H1 (cell line): ENCODE data around the gene ARHGAP25. TPM values are rescaled to one million over a fixed set of nuclear protein-coding genes. Genes with fewer than 3 reads are reported as not detected.

Source experiments
- CTCF ChIA-PET: fragments of 300-600 bp; sonication (Branson Sonifier 250); formaldehyde crosslinking; loops from one replicate; lab custom pipeline; 2021; ENCODE audit not compliant: partially characterized antibody; lab: Charles Lee
- POLR2A ChIA-PET: fragments of 300-600 bp; sonication (Branson Sonifier 250); formaldehyde crosslinking; loops from one replicate; lab custom pipeline; 2021; ENCODE audit warnings: inconsistent platforms; ENCODE audit not compliant: partially characterized antibody; lab: Charles Lee
- DNase-seq, 2 experiments: peaks; one replicate each; pipeline versions ENCODE4 v3.0.0 to v3.0.0-alpha.2; 2010 to 2022; ENCODE audit warnings: low spot score in 2 of 2, low read depth in 1 of 2, mixed read lengths in 1 of 2
- FAIRE-seq: peaks from 2 replicates; lab custom pipeline; 2011; peaks lifted over from hg19 to GRCh38; lab: Jason Lieb, UNC
- H2AFZ ChIP-seq: 2 replicates; pipeline ENCODE4 v1.8.1; 2012; ENCODE audit warnings: low read length, inconsistent platforms
- H2AK5ac ChIP-seq: 2 replicates; pipeline ENCODE4 v1.6.1; 2013; ENCODE audit warnings: low read depth, low read length
- H2BK120ac ChIP-seq: replicated peaks from 2 replicates; pipeline ENCODE3; 2013; ENCODE audit warnings: low read depth, low read length, inconsistent platforms
- H2BK12ac ChIP-seq: 2 replicates; pipeline ENCODE4 v1.6.1; 2013; ENCODE audit warnings: low read depth, low read length
- H2BK15ac ChIP-seq: 2 replicates; pipeline ENCODE4 v1.6.1; 2013; ENCODE audit warnings: low read length
- H2BK20ac ChIP-seq: 2 replicates; pipeline ENCODE4 v1.6.1; 2013; ENCODE audit warnings: low read length
- H2BK5ac ChIP-seq: 2 replicates; pipeline ENCODE4 v1.6.1; 2013; ENCODE audit warnings: low read depth, low read length
- H3K14ac ChIP-seq: 2 replicates; pipeline ENCODE4 v1.6.1; 2013; ENCODE audit warnings: inconsistent platforms; ENCODE audit not compliant: insufficient read length
- H3K18ac ChIP-seq: 2 replicates; pipeline ENCODE4 v1.6.1; 2013; ENCODE audit warnings: low read length; ENCODE audit errors: extremely low read depth
- H3K23ac ChIP-seq: 2 replicates; pipeline ENCODE4 v1.6.1; 2013; ENCODE audit warnings: inconsistent platforms; ENCODE audit not compliant: insufficient read length
- H3K23me2 ChIP-seq: 2 replicates; pipeline ENCODE4 v1.6.1; 2013; ENCODE audit warnings: low read depth, low read length
- H3K27ac ChIP-seq: 2 replicates; pipeline ENCODE4 v1.6.1; 2011; ENCODE audit warnings: low read depth, low read length, inconsistent platforms
- H3K27me3 ChIP-seq, 4 experiments: replicated peaks in 1 of 4; 1 replicate in 1 of 4; 2 replicates in 3 of 4; pipeline versions ENCODE4 v1.6.1 to v1.8.1; 2011 to 2013; ENCODE audit warnings: low read length in 3 of 4, mild to moderate bottlenecking in 3 of 4, inconsistent platforms in 2 of 4, mixed read lengths in 2 of 4, moderate library complexity in 1 of 4; ENCODE audit not compliant: control insufficient read depth in 3 of 4, insufficient read depth in 3 of 4; ENCODE audit errors: extremely low read depth in 1 of 4
- H3K36me3 ChIP-seq, 4 experiments: 2 replicates each; pipeline versions ENCODE4 v1.6.1 to v1.8.1; 2011 to 2013; ENCODE audit warnings: mild to moderate bottlenecking in 4 of 4, low read length in 3 of 4, moderate library complexity in 2 of 4, control low read depth in 1 of 4, inconsistent platforms in 1 of 4; ENCODE audit not compliant: insufficient read depth in 4 of 4, control insufficient read depth in 2 of 4
- H3K4ac ChIP-seq: replicated peaks from 2 replicates; pipeline ENCODE3; 2013; ENCODE audit warnings: low read length, low read depth, mixed read lengths, inconsistent platforms; ENCODE audit not compliant: insufficient read length
- H3K4me1 ChIP-seq, 4 experiments: replicated peaks in 1 of 4; 1 replicate in 1 of 4; 2 replicates in 3 of 4; pipeline versions ENCODE4 v1.6.1 to v1.8.1; 2011 to 2013; ENCODE audit warnings: low read length in 3 of 4, inconsistent platforms in 2 of 4, mixed read lengths in 1 of 4; ENCODE audit not compliant: insufficient read depth in 4 of 4, control insufficient read depth in 3 of 4
- H3K4me2 ChIP-seq, 2 experiments: 2 replicates each; pipeline versions ENCODE4 v1.6.1 to v1.8.1; 2011 to 2013; ENCODE audit warnings: low read depth in 2 of 2, low read length in 2 of 2, control low read depth in 1 of 2, inconsistent platforms in 1 of 2, mild to moderate bottlenecking in 1 of 2; ENCODE audit not compliant: insufficient read depth in 1 of 2
- H3K4me3 ChIP-seq, 4 experiments: fragments of 200-600, 300-600 bp in 1 of 4; sonication (generic), shearing (Covaris generic), sonication (Bioruptor Twin) in 1 of 4; 2 replicates each; pipeline versions ENCODE4 v1.5.1 to v1.8.1; 2011 to 2016; ENCODE audit warnings: low read length in 4 of 4, low read depth in 3 of 4, control low read depth in 2 of 4, inconsistent platforms in 2 of 4, mild to moderate bottlenecking in 2 of 4, mixed read lengths in 1 of 4, moderate library complexity in 1 of 4; ENCODE audit not compliant: insufficient read depth in 2 of 4; ENCODE audit errors: extremely low read depth in 1 of 4
- H3K56ac ChIP-seq: replicated peaks from 2 replicates; pipeline ENCODE3; 2013; ENCODE audit warnings: low read depth, mild to moderate bottlenecking, mixed read lengths, low read length, inconsistent platforms; ENCODE audit not compliant: insufficient read length
- H3K79me1 ChIP-seq: 2 replicates; pipeline ENCODE4 v1.6.1; 2013; ENCODE audit warnings: low read depth, low read length, control low read depth
- H3K79me2 ChIP-seq, 2 experiments: 2 replicates each; pipeline versions ENCODE4 v1.6.1 to v1.8.1; 2012 to 2013; ENCODE audit warnings: low read length in 2 of 2, mild to moderate bottlenecking in 2 of 2, inconsistent platforms in 1 of 2; ENCODE audit not compliant: insufficient read depth in 2 of 2, control insufficient read depth in 1 of 2
- H3K9ac ChIP-seq, 4 experiments: replicated peaks in 1 of 4; 1 replicate in 1 of 4; 2 replicates in 3 of 4; pipeline versions ENCODE4 v1.6.1 to v1.8.1; 2011 to 2013; ENCODE audit warnings: low read depth in 3 of 4, low read length in 3 of 4, control low read depth in 2 of 4, mild to moderate bottlenecking in 2 of 4, moderate library complexity in 2 of 4, inconsistent platforms in 1 of 4; ENCODE audit errors: extremely low read depth in 1 of 4
- H3K9me3 ChIP-seq, 2 experiments: 2 replicates each; pipeline versions ENCODE4 v1.6.1 to v1.8.1; 2012 to 2013; ENCODE audit warnings: mild to moderate bottlenecking in 2 of 2, moderate library complexity in 2 of 2, control low read depth in 1 of 2, inconsistent platforms in 1 of 2, low read depth in 1 of 2, low read length in 1 of 2, mixed read lengths in 1 of 2; ENCODE audit not compliant: insufficient read depth in 2 of 2
- H4K20me1 ChIP-seq, 2 experiments: replicated peaks in 1 of 2; 2 replicates each; pipeline versions ENCODE3 to v1.8.1; 2011 to 2013; ENCODE audit warnings: inconsistent platforms in 2 of 2, low read length in 2 of 2, mild to moderate bottlenecking in 1 of 2; ENCODE audit not compliant: insufficient read depth in 2 of 2, control insufficient read depth in 1 of 2
- H4K5ac ChIP-seq: 2 replicates; pipeline ENCODE4 v1.6.1; 2013; ENCODE audit warnings: low read length, low read depth, mixed read lengths, inconsistent platforms; ENCODE audit not compliant: insufficient read length
- H4K8ac ChIP-seq: 2 replicates; pipeline ENCODE4 v1.8.0; 2013; ENCODE audit warnings: mild to moderate bottlenecking, moderate library complexity, low read length, inconsistent platforms; ENCODE audit not compliant: insufficient read depth; ENCODE audit errors: extremely low read depth
- H4K91ac ChIP-seq: replicated peaks from 2 replicates; pipeline ENCODE3; 2013; ENCODE audit warnings: low read length, mixed read lengths, inconsistent platforms; ENCODE audit not compliant: insufficient read length
- JUN ChIP-seq: IDR thresholded peaks from 2 replicates; pipeline ENCODE4 v1.6.1; 2011; ENCODE audit warnings: low read depth, mild to moderate bottlenecking, improper control_type of control experiment, low read length
- PHF8 ChIP-seq: fragments of 200-600 bp; sonication (generic); conservative IDR thresholded peaks from 2 replicates; pipeline ENCODE4 v1.7.1; 2012; ENCODE audit warnings: low read depth, mild to moderate bottlenecking, inconsistent platforms, low read length, moderate library complexity
- WGBS, 2 experiments: shearing (Covaris generic) in 1 of 2; methylation state at CpG; one replicate each; pipeline versions ENCODE4 v1.1.6 to v1.1.7; 2013 to 2015; ENCODE audit warnings: low lambda C conversion rate in 2 of 2, mixed read lengths in 2 of 2, inconsistent platforms in 1 of 2, low coverage in 1 of 2, missing lambda C conversion rate in 1 of 2; ENCODE audit not compliant: insufficient replicate concordance in 2 of 2, insufficient coverage in 1 of 2, insufficient read length in 1 of 2; ENCODE audit errors: extremely low coverage in 1 of 2, missing lambda C conversion rate in 1 of 2; 5-methylcytosine and 5-hydroxymethylcytosine counted together
- polyA plus RNA-seq, 7 experiments: library from polyadenylated mRNA; depleted of rRNA in 3 of 7; stranded (reverse) in 5 of 7; unstranded in 2 of 7; fragments of >200 nt in 5 of 7; fragments of 200-250 nt in 2 of 7; gene quantifications; 1 replicate in 5 of 7; 2 replicates in 1 of 7; 4 replicates in 1 of 7; pipeline versions ENCODE4 v1.2.1 to v1.2.3, GENCODE V29; 2011 to 2013; ENCODE audit warnings: missing spikeins in 2 of 7, mixed read lengths in 2 of 7
- total RNA-seq: library from RNA; stranded (reverse); fragmentation: NEBNext Ultra II Directional; extraction: Animal tissue kit (Norgen Biotek cat#: 25700); gene quantifications from 2 replicates; pipeline ENCODE4 v1.2.1, GENCODE V29; 2021

Gene ARHGAP25
- total and polyA plus RNA-seq, 2 of the 8 experiments (the other 6 are each of a cell fraction or from before 2014, with no cell fraction given) = 1.00 to 1.2 TPM

- peaks cover 0 to 3% (median 2%) of the 10 kb centered on the region in 4 experiments; a peak in 1 of 7 replicates for H3K4me1 ChIP-seq
- H3K56ac ChIP-seq = no peak overlapping the region
- no peak overlapping the region for H3K4me2 ChIP-seq
- no peak overlapping the region for H3K18ac ChIP-seq
- no peak overlapping the region for H2BK15ac ChIP-seq
- no peak overlapping the region for H4K8ac ChIP-seq
- DNase-seq = no peak
- no peaks in the 10 kb centered on the region for H3K9me3 ChIP-seq
- POLR2A ChIA-PET = interaction anchor here (1.2 kb wide), 1 partner anchor 29 kb away, joined by 3 read pairs; no protein-coding TSS in a partner anchor
- no peak overlapping the region for H2BK5ac ChIP-seq
- H2BK20ac ChIP-seq = no peak overlapping the region
- no peaks in the 10 kb centered on the region for H3K79me2 ChIP-seq
- no peak for TF ChIP-seq PHF8
- no peak for TF ChIP-seq JUN
- H3K9ac ChIP-seq = no peak overlapping the region
- H2BK12ac ChIP-seq = no peak overlapping the region
- H3K4ac ChIP-seq = no peak overlapping the region
- H4K91ac ChIP-seq = no peak overlapping the region
- H3K36me3 ChIP-seq = no peaks in the 10 kb centered on the region
- no peak overlapping the region for H2BK120ac ChIP-seq
- peak overlapping the region; percentile 55; the same call in 1 of the 2 replicates for H2AFZ ChIP-seq
- CTCF ChIA-PET = interaction anchor here (0.6 to 1.4 kb wide), 7 partner anchors 12 to 745 kb away, joined by 3 to 5 read pairs (median 3); no protein-coding TSS in a partner anchor
- H3K27me3 ChIP-seq = no peaks in the 10 kb centered on the region
- no peak overlapping the region for H4K5ac ChIP-seq
- no peak for FAIRE-seq
- no peaks in the 10 kb centered on the region; the same call in 1 of the 2 replicates for H3K23me2 ChIP-seq
- WGBS, 2 experiments = 55% methylated on average over 4 of the region's 4 CpGs; no CpG with 5 or more reads in 1 of the 2 experiments
- no peak overlapping the region for H3K23ac ChIP-seq
- H3K79me1 ChIP-seq = no peaks in the 10 kb centered on the region
- no peak overlapping the region for H3K14ac ChIP-seq
- H2AK5ac ChIP-seq = no peak overlapping the region
- H3K27ac ChIP-seq = no peak overlapping the region
- H3K4me3 ChIP-seq = no peak overlapping the region
- H4K20me1 ChIP-seq = no peaks in the 10 kb centered on the region
Observed at GRCh38 chr2:68800027-68800401, 65.4 kb downstream of the ARHGAP25 start.
